PFSK-1 (cell line): ENCODE results near the gene LAGE3.

Source experiments
- FOXP2 ChIP-seq: optimal IDR thresholded peaks from 2 replicates; pipeline ENCODE3; 2011; ENCODE audit warnings: borderline replicate concordance, control low read depth, inconsistent platforms; ENCODE audit not compliant: insufficient read depth; ENCODE audit errors: extremely low read length, extremely low read depth
- POLR2AphosphoS5 ChIP-seq: IDR thresholded peaks from 2 replicates; pipeline ENCODE4 v1.6.1; 2012; ENCODE audit warnings: low read depth, mild to moderate bottlenecking, control low read depth, low read length, moderate library complexity
- REST ChIP-seq, 2 experiments: IDR thresholded peaks; 2 replicates each; pipeline versions ENCODE4 v1.6.1 to v1.8.0; 2011 to 2012; ENCODE audit warnings: low read depth in 2 of 2, low read length in 2 of 2, control low read depth in 1 of 2, inconsistent platforms in 1 of 2, mild to moderate bottlenecking in 1 of 2, moderate library complexity in 1 of 2; ENCODE audit not compliant: insufficient read depth in 1 of 2
- TAF1 ChIP-seq: IDR thresholded peaks from 2 replicates; pipeline ENCODE4 v1.6.1; 2012; ENCODE audit warnings: low read length, control low read depth, borderline replicate concordance; ENCODE audit not compliant: insufficient read depth

GRCh38 chrX:154502989-154503388 is 23.9 kb upstream of the LAGE3 start:
- TF ChIP-seq FOXP2 (no peak), POLR2AphosphoS5 (no peak), TAF1 (no peak), REST (IDR thresholded peaks at IDR 0.05; ENCODE audit: insufficient read depth in 1 of 2, low read depth in 2 of 2, low read length in 2 of 2) (no peak)
